Activated CD4-positive, alpha-beta T cell treated with anti-CD3 and anti-CD28 coated beads for 48 hours (primary cell): ENCODE data around the gene TMTC2.

ENCODE experiments used
- DNase-seq: peaks from one replicate; pipeline ENCODE4 v3.0.0-alpha.2; 2020

The TMTC2 gene

GRCh38 chr12:82893896-82894295 lies 207.2 kb downstream of the TMTC2 start:
- no peak for DNase-seq

- no peak for DNase-seq
These were observed 209.6 kb downstream of the TMTC2 start for GRCh38 chr12:82896277-82896676.

- no peak for DNase-seq
These were observed 210.3 kb downstream of the TMTC2 start for GRCh38 chr12:82896979-82897378.

GRCh38 chr12:82898441-82898840 lies 211.7 kb downstream of the TMTC2 start:
- no peak for DNase-seq

GRCh38 chr12:82904219-82904790 lies 217.6 kb downstream of the TMTC2 start:
- DNase-seq: no peak

- DNase-seq: no peak
These were observed 223.7 kb downstream of the TMTC2 start for GRCh38 chr12:82910246-82910893.

DNA sequence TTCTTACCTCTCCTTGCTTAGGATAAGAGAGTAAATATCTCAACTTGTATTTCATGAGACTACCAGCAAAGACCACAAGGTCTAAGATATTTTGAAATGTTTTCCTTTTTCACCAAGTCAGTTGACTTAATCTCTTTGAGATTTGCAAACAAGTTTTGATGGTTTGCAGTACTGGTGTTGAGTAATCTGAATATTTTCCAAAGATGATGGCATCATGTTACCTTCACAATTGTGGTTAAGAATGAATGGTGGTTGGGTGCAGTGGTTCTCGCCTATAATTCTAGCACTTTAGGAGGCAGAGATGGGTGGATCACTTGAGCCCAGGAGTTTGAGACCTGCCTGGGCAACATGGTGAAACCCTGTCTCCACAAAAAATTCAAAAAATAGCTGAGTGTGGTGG lies 225.7 kb downstream of the TMTC2 start:
- DNase-seq: no peak

GRCh38 chr12:82919388-82920054 lies 232.8 kb downstream of the TMTC2 start:
- no peak for DNase-seq

DNA sequence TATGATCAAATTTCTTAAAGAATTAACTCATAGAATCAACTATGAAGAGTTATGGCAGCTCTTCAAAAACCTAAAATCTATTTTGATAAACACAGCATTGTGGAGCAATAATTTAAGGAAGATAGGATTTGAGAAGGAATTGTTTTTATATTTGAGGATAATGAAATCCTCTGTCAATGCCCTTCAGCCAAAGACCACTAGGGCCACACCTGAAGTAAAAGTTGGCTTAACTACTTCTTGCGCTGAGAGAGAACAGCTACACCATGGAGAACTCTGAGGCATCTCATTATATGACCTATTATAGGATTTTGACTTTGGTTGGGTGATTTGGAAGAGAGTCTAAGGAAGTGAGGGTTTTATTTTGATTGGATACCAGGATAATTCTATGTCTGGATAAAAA lies 237.2 kb downstream of the TMTC2 start:
- DNase-seq: no peak

GRCh38 chr12:82926630-82927029 lies 239.9 kb downstream of the TMTC2 start:
- DNase-seq: no peak

DNA sequence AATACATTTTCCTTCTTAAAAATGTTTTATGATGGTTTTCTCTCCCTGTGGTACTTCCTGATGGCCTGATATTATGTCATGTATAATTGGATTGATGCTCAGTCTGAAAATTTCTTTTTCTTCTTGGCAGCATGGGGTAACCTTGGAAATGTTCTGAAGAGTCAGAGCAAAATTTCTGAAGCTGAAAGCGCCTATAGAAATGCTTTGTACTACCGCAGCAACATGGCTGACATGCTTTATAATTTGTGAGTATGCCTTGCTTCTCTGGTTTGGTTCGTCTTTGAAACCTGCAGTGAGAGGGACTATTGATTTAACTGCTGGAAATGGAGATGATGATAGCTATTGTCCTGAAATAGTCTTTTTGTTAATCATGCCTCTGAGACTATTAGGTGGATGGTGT lies 243.6 kb downstream of the TMTC2 start:
- no peak for DNase-seq

DNA sequence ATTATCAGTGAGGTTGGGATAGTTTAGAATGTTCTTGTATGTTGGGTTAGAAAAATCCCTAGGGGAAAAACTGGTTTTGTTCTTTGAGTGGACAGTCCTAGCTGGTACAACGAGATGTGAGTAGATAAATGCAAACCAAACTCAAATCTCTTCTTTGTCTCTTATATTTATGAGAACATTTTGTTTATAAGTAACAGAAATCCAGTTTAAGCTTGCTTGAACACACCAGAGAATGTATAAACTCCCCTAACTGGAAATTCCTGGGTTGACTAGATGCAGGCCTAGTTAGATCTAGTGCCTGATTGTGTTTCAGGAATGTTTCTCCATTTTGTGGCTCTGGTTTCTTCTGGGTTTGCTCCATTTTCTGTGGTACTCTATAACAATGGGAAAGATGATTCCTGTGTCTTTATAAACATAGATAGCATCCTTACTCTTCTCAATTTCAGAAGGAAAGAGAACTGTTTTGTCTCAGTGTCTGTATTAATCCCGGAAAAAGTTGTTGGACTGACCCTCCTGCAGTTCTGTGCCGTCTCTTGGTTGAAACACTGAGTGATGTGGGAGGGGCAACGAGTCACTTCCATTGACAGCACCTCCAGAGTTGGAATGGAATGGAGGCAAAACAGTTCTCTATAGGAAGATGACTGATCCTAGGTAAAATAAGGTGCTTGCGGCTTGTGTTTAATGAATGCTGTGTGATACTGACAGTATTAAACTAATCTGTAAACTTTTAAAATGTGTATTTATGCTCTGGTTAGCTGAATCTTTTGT lies 244.8 kb downstream of the TMTC2 start:
- DNase-seq: no peak

DNA sequence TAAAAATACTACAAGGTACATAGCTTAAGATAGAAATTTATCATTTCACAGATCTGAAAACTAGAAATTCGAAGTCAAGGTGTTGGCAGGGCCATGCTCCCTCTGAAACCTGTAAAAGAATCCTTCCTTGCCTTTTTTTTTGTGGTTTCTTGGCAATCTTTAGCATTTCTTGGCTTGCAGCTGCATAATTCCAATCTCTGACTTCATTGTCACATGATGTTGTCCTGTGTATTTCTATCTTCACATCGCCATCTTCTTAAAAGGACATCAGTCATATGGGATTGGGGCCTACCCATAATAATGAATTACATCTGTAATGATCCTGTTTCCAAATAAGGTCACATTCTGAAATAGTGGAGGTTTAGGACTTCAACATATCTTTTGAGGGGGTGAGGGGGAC lies 250.4 kb downstream of the TMTC2 start:
- DNase-seq: no peak

DNA sequence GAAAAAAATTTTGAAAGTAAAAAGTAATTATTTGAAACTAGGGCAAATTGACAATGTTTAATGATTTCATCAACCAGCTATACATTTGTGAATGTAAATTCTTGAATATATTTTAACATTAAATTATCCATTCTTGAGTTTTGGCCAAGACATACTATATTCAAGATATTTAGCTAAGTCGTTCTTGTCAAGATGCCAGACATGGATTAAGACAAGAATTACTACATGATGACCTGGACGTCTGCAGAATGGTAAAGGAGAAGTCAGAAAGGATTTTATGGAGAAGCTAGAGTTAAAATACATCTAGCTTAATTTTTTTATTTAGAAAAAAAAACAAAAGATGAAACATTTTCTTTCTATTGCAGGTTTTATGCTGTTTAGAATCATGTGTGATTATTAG lies 255.8 kb downstream of the TMTC2 start:
- no peak for DNase-seq

DNA sequence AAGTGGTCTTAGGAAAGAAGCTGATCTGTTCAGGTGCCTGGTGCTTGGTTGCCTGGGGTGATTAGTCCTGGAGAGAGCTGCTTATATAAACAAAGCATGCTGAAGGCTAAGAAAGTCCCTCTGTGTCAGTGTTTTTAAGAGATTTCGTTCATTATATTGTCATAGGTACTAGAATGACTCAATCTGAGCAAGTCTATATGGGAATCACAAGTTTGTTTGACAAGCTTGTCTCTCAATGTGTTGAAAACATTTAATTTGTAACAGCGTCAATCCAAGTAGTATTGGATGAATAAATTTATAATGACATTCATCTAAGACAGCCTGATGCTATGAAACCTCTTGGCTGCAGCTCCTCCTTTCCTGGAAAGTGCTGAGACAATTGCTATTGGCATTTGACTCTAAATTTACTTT lies 256.3 kb downstream of the TMTC2 start:
- DNase-seq: no peak

DNA sequence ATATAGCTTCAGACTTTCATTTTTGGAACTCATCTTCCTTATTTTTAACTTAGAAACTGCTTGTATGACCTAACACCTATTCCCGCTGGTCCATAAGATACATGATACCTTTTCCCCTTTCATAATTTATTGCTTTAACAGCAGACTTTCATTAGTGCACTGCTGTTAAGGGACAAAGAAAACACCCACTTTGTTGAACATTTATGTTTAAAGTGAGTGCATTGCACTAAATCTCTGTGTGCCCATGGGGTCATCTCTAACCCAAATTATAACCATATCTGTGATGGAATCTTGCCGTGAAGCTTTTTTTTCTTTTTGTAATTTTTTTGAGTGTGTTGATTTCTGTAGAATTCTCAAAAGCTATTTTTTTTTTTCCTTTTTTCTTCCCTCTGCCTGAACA lies 261.8 kb downstream of the TMTC2 start:
- DNase-seq: no peak

DNA sequence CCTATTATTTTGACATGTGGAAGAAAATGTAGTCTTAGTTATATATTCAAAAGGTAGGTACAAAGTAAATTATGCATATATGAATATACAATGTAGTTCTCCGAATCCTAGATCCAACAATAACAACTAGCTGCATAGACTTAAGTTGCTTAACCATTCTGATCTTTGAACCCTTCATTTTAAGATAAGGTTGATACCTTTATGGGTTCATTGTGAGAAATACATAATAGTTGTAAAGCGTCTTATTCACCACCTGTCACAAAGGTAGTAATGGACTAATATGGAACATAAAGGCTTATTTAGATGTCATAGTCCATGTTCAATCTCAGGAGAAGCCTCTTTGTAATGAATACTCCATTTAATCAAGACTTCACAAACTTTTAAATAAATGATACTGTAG lies 263.6 kb downstream of the TMTC2 start:
- DNase-seq: no peak

GRCh38 chr12:82952946-82953345 lies 266.2 kb downstream of the TMTC2 start:
- DNase-seq: no peak

DNA sequence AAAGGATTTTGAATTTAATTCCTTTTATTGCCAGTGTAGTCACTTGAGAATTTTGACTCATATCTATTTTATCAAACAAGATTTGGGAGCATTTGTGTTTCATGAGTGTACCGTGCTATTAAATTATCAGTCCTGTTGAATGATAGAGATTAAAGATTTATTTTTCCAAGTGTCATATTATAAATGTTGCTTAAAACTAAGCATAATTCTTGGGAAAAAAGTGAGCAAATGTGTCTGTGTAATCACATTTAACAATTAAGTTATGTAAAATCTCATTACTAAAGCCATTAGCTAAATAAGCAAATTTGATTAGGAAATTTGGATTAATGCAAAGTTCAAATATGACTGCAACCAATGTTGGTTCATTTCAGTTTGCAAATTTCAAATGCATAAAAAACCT lies 266.7 kb downstream of the TMTC2 start:
- no peak for DNase-seq

DNA sequence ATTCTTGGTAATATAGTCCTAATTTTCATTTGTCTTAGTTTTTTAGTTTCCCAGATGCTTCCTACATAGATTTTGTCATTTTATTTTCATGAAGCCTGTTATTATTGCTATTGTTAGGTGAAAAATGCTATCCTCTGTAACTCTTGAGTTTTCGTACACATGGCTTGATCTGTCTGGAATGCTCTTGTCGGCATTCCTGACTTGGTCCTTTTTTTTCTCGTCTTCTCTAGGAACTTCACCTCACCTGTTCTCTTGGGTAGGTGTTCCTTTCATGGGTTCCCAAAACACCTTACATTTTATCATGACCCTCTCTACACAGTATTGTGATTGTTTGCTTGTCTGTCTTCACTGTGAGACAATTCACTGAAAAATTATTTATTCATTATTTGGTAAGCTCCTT lies 267.4 kb downstream of the TMTC2 start:
- DNase-seq: no peak

DNA sequence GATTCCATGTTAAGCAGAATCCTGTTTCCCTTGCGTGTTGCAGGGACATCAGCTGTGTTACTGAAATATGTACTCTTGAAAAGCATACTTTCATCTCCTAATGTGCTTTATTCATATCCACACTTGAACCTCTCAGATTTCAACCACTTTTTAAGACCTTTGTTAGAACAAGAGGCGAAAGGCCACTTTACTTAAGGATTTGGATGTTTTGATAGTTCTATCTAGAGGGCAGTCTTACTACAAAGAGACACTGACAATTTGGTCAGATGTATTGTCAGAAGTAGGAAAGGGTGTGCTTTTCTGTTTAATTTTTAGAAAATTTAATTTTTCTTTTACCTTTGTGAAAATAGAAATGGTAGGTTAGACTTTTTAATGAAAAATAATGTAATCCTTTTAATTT lies 267.9 kb downstream of the TMTC2 start:
- DNase-seq: no peak

DNA sequence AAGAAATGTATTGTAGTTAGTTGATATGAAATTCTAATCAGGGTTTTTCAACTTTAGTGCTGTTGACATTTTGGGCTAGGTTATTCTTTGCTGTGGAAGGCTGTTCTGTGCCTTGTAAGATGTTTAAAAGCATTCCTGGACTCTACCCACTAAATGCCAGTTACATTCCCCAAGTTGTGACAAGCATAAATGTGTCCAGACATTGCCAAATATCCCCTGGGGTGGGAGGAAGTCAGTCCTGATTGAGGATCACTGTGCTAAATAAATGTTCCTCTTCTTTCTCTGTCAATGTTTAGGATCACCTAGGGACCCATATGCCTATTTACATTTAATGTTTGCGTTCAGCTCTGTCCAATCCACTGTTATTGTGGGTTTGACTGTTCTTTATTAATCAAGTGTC lies 268.3 kb downstream of the TMTC2 start:
- no peak for DNase-seq

- no peak for DNase-seq
These were observed 272.3 kb downstream of the TMTC2 start for GRCh38 chr12:82958966-82959365.

DNA sequence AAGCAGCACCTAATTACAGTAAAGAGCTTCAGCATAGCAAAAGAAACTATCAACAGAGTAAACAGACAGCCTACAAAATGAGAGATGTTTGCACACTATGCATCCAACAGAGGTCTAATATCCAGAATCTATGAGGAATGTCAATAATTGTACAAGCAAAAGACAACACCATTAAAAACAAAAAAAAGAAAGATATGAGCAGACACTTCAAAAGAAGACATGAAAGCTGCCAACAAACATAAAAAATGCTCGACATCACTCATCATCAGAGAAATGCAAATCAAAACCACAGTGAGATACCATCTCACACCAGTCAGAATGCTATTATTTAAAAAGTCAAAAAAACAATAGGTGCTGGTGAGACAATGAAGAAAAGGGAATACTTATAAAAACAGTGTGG lies 273.1 kb downstream of the TMTC2 start:
- DNase-seq: no peak
